HepG2 (cell line): Measurements from ENCODE around the gene GALNT5. TPM values are rescaled to one million over a fixed set of nuclear protein-coding genes. Genes with fewer than 3 reads are reported as not detected.
A peak's percentile ranks its signal among the peaks of the same experiment; 100 is the strongest.

Experiments used
- ATAC-seq: fragments of 200-7000 bp; cut with Tn5 transposase; 3 replicates; pipeline ENCODE4 v1.9.1; 2020; ENCODE audit warnings: mild to moderate bottlenecking, moderate library complexity
- BruUV-seq: library from RNA; stranded (reverse); fragments of 400-500 nt; replicated peaks from 2 replicates; lab custom pipeline; 2021; lab: Mats Ljungman, UMichigan
- CTCF ChIA-PET: fragments of 300-600 bp; formaldehyde crosslinking; extraction: SDS; loops from one replicate; lab custom pipeline; 2021; ENCODE audit warnings: low total read pairs, inconsistent platforms, low intra/inter-chr PET ratio; lab: Yijun Ruan, JAX
- POLR2A ChIA-PET: fragments of 350-600 bp; sonication (Branson Sonifier 250); formaldehyde crosslinking; loops from one replicate; lab custom pipeline; 2020; ENCODE audit warnings: antibody characterized with exemption, inconsistent platforms; lab: Yijun Ruan, JAX
- DNase-seq: peaks from one replicate; pipeline ENCODE4 v3.0.0-alpha.2; 2015; ENCODE audit warnings: low spot score
- FAIRE-seq: peaks from 3 replicates; lab custom pipeline; 2011; peaks lifted over from hg19 to GRCh38; lab: Jason Lieb, UNC
- H2AFZ ChIP-seq: one replicate; pipeline ENCODE4 v1.6.1; 2011; ENCODE audit warnings: low read length, inconsistent platforms
- H3K27ac ChIP-seq: fragments of 300-600 bp; 3 replicates; pipeline ENCODE4 v1.8.0; 2011; ENCODE audit warnings: mixed run types, mild to moderate bottlenecking, mixed read lengths, low read length, inconsistent platforms; ENCODE audit not compliant: insufficient read depth; ENCODE audit errors: extremely low read length
- H3K27me3 ChIP-seq, 2 experiments: fragments of 200-600 bp in 1 of 2; 2 replicates in 1 of 2; 3 replicates in 1 of 2; pipeline versions ENCODE4 v1.6.0 to v1.8.0; 2011; ENCODE audit warnings: low read length in 2 of 2, mild to moderate bottlenecking in 2 of 2, moderate library complexity in 2 of 2, inconsistent platforms in 1 of 2; ENCODE audit not compliant: insufficient read depth in 2 of 2, control insufficient read depth in 1 of 2
- H3K36me3 ChIP-seq, 2 experiments: fragments of 200-600 bp in 1 of 2; replicated peaks in 1 of 2; 2 replicates in 1 of 2; 3 replicates in 1 of 2; pipeline versions ENCODE4 v1.5.1 to v1.8.0; 2011; ENCODE audit warnings: low read length in 2 of 2, inconsistent platforms in 1 of 2; ENCODE audit not compliant: insufficient read depth in 2 of 2, control insufficient read depth in 1 of 2
- H3K4me1 ChIP-seq: 2 replicates; pipeline ENCODE4 v1.5.1; 2012; ENCODE audit warnings: low read length, inconsistent platforms; ENCODE audit not compliant: insufficient read depth
- H3K4me2 ChIP-seq: 2 replicates; pipeline ENCODE4 v1.6.0; 2011; ENCODE audit warnings: low read depth, low read length, inconsistent platforms
- H3K4me3 ChIP-seq, 3 experiments: fragments of 200-600 bp in 1 of 3; sonication (generic), shearing (Covaris generic) in 1 of 3; replicated peaks in 1 of 3; 2 replicates each; pipeline ENCODE4 v1.5.1; 2011 to 2016; ENCODE audit warnings: low read length in 3 of 3, inconsistent platforms in 2 of 3, low read depth in 2 of 3, mild to moderate bottlenecking in 2 of 3, control low read depth in 1 of 3, mixed read lengths in 1 of 3; ENCODE audit not compliant: insufficient read depth in 1 of 3
- H3K79me2 ChIP-seq: one replicate; pipeline ENCODE4 v1.6.1; 2011; ENCODE audit warnings: low read length, inconsistent platforms; ENCODE audit not compliant: insufficient read depth
- H3K9ac ChIP-seq: 2 replicates; pipeline ENCODE4 v1.6.0; 2011; ENCODE audit warnings: mild to moderate bottlenecking, low read depth, low read length, inconsistent platforms; ENCODE audit not compliant: insufficient read depth
- H3K9me3 ChIP-seq: 2 replicates; pipeline ENCODE4 v1.5.1; 2012; ENCODE audit warnings: mild to moderate bottlenecking, low read length
- H4K20me1 ChIP-seq: 2 replicates; pipeline ENCODE4 v1.6.0; 2011; ENCODE audit warnings: inconsistent platforms, mild to moderate bottlenecking, low read length, moderate library complexity; ENCODE audit not compliant: insufficient read depth
- DBP ChIP-seq: sonication (generic); formaldehyde crosslinking; IDR thresholded peaks from 2 replicates; pipeline ENCODE4 v1.4.0; 2020; ENCODE audit warnings: missing genetic modification reagents; ENCODE audit errors: not compliant biosample characterization
- FOSL2 ChIP-seq: sonication (generic); formaldehyde crosslinking; IDR thresholded peaks from 2 replicates; pipeline ENCODE4 v1.4.0; 2020; ENCODE audit warnings: missing genetic modification reagents
- ZFP90 ChIP-seq: sonication (generic); formaldehyde crosslinking; IDR thresholded peaks from 2 replicates; pipeline ENCODE4 v1.8.0; 2022; ENCODE audit warnings: missing genetic modification reagents, mild to moderate bottlenecking, inconsistent platforms, borderline replicate concordance
- ZNF260 ChIP-seq: sonication (generic); formaldehyde crosslinking; IDR thresholded peaks from 2 replicates; pipeline ENCODE4 v1.4.0; 2020; ENCODE audit warnings: missing genetic modification reagents, low read depth, mild to moderate bottlenecking, borderline replicate concordance
- WGBS: methylation state at CpG from one replicate; pipeline ENCODE4 v1.1.6; 2017; ENCODE audit warnings: low lambda C conversion rate; 5-methylcytosine and 5-hydroxymethylcytosine counted together
- in situ Hi-C: cut with HindIII; loops from 2 replicates; pipeline ENCODE4 v1.10.0; 2017; ENCODE audit warnings: low pct_unique_long_range_greater_than_20kb; ENCODE audit not compliant: extremely low pct_ligation_motif_present
- intact Hi-C: fragments of 100-400 bp; cut with micrococcal nuclease; formaldehyde crosslinking; loops from one replicate; pipeline ENCODE4 v1.10.0; 2022; ENCODE audit not compliant: unreplicated experiment
- polyA plus RNA-seq, 8 experiments: library from polyadenylated mRNA; depleted of rRNA in 3 of 8; stranded (reverse) in 7 of 8; unstranded in 1 of 8; fragments of >200 nt; fragmentation: Illumina TruSeq in 4 of 8; extraction: Trizol in 4 of 8; gene quantifications; 2 replicates each; pipeline versions ENCODE4 v1.2.1 to v1.2.3, GENCODE V29; 2011 to 2016; ENCODE audit warnings: low read depth in 4 of 8, missing spikeins in 1 of 8, mixed read lengths in 1 of 8; ENCODE audit not compliant: insufficient read depth in 1 of 8
- total RNA-seq, 5 experiments: library from RNA; depleted of rRNA; stranded (reverse); fragments of >200 nt; fragmentation: Illumina TruSeq; extraction: Trizol; gene quantifications; 2 replicates each; pipeline ENCODE4 v1.2.3, GENCODE V29; 2016; ENCODE audit warnings: low read depth in 1 of 5
- TF ChIP-seq, protein P1 (sequence below): sonication (generic); formaldehyde crosslinking; IDR thresholded peaks from 2 replicates; pipeline ENCODE4 v1.4.0; 2020; ENCODE audit warnings: missing genetic modification reagents, borderline replicate concordance
- TF ChIP-seq, protein P2 (sequence below): sonication (generic); formaldehyde crosslinking; IDR thresholded peaks from 2 replicates; pipeline ENCODE4 v1.9.0; 2021; ENCODE audit warnings: missing genetic modification reagents, borderline replicate concordance
- TF ChIP-seq, protein P3 (sequence below): sonication (generic); formaldehyde crosslinking; IDR thresholded peaks from 2 replicates; pipeline ENCODE4 v1.4.0; 2020; ENCODE audit warnings: mild to moderate bottlenecking, missing genetic modification reagents

Gene GALNT5
- total and polyA plus RNA-seq, 2 of the 13 experiments (the other 11 are each of a cell fraction or from before 2014, with no cell fraction given) = not detected

- FAIRE-seq (no peak), ATAC-seq (no peak; the same call in 2 of the 3 replicates), DNase-seq (no peak)
- intact Hi-C loops = no loop called here
- BruUV-seq = no TSS peak
- ChIA-PET POLR2A (no interaction called here), CTCF (no interaction called here)
- H3K4me3 ChIP-seq = no peak overlapping the region
- H3K27me3 ChIP-seq = no peaks in the 10 kb centered on the region; a peak in 2 of 5 replicates
- no peak overlapping the region for H2AFZ ChIP-seq
- no peaks in the 10 kb centered on the region for H4K20me1 ChIP-seq
- TF ChIP-seq FOSL2 (CRISPR knock-in tag) = 0 out of 2 replicates have a peak, but pooled peaks have one; percentile 18
- TF ChIP-seq, protein P1, sequence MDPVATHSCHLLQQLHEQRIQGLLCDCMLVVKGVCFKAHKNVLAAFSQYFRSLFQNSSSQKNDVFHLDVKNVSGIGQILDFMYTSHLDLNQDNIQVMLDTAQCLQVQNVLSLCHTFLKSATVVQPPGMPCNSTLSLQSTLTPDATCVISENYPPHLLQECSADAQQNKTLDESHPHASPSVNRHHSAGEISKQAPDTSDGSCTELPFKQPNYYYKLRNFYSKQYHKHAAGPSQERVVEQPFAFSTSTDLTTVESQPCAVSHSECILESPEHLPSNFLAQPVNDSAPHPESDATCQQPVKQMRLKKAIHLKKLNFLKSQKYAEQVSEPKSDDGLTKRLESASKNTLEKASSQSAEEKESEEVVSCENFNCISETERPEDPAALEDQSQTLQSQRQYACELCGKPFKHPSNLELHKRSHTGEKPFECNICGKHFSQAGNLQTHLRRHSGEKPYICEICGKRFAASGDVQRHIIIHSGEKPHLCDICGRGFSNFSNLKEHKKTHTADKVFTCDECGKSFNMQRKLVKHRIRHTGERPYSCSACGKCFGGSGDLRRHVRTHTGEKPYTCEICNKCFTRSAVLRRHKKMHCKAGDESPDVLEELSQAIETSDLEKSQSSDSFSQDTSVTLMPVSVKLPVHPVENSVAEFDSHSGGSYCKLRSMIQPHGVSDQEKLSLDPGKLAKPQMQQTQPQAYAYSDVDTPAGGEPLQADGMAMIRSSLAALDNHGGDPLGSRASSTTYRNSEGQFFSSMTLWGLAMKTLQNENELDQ (CRISPR knock-in tag) = no peak
- TF ChIP-seq ZNF260 = no peak
- TF ChIP-seq ZFP90 (CRISPR knock-in tag) = no peak
- TF ChIP-seq, all 625 proteins: peak for 1
- no peaks in the 10 kb centered on the region for H3K9me3 ChIP-seq
- 12% methylated on average over 6 of the region's 6 CpGs for WGBS
- no peak overlapping the region for H3K9ac ChIP-seq
- peaks cover 5% of the 10 kb centered on the region; the same call in 1 of the 2 replicates for H3K4me1 ChIP-seq
- no peak overlapping the region for H3K27ac ChIP-seq
- no peaks in the 10 kb centered on the region for H3K36me3 ChIP-seq
- no peak overlapping the region for H3K4me2 ChIP-seq
- in situ Hi-C loops = no loop called here
- no peaks in the 10 kb centered on the region for H3K79me2 ChIP-seq
Measured at GRCh38 chr2:157261199-157261782, 3.8 kb downstream of the GALNT5 start.

DNA sequence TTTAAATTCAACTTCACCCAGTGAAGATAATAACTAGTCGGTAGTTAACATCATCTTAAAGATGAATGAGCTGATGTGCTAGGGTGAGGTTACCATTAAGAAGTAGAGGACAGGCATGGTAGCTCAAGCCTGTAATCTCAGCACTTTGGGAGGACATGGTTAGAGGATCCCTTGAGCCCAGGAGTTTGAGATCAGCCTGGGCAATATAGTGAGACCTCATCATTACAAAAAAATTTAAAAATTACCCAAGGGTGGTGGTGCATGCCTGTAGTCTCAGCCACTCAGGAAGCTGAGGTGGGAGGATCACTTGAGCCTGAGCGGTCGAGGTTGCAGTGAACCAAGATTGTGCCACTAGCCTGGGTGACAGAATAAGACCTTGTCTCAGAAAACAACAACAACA lies 4.7 kb downstream of the GALNT5 start:
- H4K20me1 ChIP-seq = no peaks in the 10 kb centered on the region
- intact Hi-C loops (no loop called here), in situ Hi-C loops (no loop called here)
- WGBS = 36% methylated on average over 3 of the region's 3 CpGs
- H3K27me3 ChIP-seq = no peaks in the 10 kb centered on the region; a peak in 2 of 5 replicates
- ATAC-seq = no peak
- no peak overlapping the region for H3K9ac ChIP-seq
- peaks cover 5% of the 10 kb centered on the region; the same call in 1 of the 2 replicates for H3K4me1 ChIP-seq
- BruUV-seq = no TSS peak
- H3K36me3 ChIP-seq = no peaks in the 10 kb centered on the region
- ChIA-PET POLR2A (no interaction called here), CTCF (no interaction called here)
- H3K4me3 ChIP-seq = no peak overlapping the region
- no peak overlapping the region for H3K27ac ChIP-seq
- H3K9me3 ChIP-seq = no peaks in the 10 kb centered on the region
- no peaks in the 10 kb centered on the region for H3K79me2 ChIP-seq
- H3K4me2 ChIP-seq = no peak overlapping the region
- DNase-seq = no peak
- no peak overlapping the region for H2AFZ ChIP-seq
- FAIRE-seq = no peak
- TF ChIP-seq, protein P2, sequence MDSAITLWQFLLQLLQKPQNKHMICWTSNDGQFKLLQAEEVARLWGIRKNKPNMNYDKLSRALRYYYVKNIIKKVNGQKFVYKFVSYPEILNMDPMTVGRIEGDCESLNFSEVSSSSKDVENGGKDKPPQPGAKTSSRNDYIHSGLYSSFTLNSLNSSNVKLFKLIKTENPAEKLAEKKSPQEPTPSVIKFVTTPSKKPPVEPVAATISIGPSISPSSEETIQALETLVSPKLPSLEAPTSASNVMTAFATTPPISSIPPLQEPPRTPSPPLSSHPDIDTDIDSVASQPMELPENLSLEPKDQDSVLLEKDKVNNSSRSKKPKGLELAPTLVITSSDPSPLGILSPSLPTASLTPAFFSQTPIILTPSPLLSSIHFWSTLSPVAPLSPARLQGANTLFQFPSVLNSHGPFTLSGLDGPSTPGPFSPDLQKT = no peak
- TF ChIP-seq DBP (CRISPR knock-in tag) = no peak
- TF ChIP-seq, protein P3, sequence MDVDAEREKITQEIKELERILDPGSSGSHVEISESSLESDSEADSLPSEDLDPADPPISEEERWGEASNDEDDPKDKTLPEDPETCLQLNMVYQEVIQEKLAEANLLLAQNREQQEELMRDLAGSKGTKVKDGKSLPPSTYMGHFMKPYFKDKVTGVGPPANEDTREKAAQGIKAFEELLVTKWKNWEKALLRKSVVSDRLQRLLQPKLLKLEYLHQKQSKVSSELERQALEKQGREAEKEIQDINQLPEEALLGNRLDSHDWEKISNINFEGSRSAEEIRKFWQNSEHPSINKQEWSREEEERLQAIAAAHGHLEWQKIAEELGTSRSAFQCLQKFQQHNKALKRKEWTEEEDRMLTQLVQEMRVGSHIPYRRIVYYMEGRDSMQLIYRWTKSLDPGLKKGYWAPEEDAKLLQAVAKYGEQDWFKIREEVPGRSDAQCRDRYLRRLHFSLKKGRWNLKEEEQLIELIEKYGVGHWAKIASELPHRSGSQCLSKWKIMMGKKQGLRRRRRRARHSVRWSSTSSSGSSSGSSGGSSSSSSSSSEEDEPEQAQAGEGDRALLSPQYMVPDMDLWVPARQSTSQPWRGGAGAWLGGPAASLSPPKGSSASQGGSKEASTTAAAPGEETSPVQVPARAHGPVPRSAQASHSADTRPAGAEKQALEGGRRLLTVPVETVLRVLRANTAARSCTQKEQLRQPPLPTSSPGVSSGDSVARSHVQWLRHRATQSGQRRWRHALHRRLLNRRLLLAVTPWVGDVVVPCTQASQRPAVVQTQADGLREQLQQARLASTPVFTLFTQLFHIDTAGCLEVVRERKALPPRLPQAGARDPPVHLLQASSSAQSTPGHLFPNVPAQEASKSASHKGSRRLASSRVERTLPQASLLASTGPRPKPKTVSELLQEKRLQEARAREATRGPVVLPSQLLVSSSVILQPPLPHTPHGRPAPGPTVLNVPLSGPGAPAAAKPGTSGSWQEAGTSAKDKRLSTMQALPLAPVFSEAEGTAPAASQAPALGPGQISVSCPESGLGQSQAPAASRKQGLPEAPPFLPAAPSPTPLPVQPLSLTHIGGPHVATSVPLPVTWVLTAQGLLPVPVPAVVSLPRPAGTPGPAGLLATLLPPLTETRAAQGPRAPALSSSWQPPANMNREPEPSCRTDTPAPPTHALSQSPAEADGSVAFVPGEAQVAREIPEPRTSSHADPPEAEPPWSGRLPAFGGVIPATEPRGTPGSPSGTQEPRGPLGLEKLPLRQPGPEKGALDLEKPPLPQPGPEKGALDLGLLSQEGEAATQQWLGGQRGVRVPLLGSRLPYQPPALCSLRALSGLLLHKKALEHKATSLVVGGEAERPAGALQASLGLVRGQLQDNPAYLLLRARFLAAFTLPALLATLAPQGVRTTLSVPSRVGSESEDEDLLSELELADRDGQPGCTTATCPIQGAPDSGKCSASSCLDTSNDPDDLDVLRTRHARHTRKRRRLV = no peak
